ENCODE results near the gene PLIN3.
"Not testable (repeated sequence)": the region's sequence is repeated elsewhere in the genome, so short reads cannot be mapped to it uniquely, and the experiment has no call there.

PLIN3 gene

DNA sequence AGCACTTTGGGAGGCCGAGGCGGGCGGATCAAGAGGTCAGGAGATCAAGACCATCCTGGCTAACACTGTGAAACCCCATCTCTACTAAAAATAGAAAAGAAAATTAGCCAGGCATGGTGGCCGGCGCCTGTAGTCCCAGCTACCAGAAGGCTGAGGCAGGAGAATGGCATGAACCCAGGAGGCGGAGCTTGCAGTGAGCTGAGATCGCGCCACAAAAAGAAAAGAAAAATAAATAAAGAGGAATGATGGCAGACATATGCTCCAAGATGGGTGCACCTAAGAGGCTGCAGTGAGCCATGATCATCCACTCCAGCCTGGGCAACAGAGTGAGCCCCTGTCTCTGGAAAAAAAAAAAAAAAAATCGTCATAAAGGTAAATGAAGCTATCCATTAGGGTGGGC lies 21.5 kb downstream of the PLIN3 start:
- not testable (repeated sequence) for DNase-seq (ENCODE audit: low read depth)

DNA sequence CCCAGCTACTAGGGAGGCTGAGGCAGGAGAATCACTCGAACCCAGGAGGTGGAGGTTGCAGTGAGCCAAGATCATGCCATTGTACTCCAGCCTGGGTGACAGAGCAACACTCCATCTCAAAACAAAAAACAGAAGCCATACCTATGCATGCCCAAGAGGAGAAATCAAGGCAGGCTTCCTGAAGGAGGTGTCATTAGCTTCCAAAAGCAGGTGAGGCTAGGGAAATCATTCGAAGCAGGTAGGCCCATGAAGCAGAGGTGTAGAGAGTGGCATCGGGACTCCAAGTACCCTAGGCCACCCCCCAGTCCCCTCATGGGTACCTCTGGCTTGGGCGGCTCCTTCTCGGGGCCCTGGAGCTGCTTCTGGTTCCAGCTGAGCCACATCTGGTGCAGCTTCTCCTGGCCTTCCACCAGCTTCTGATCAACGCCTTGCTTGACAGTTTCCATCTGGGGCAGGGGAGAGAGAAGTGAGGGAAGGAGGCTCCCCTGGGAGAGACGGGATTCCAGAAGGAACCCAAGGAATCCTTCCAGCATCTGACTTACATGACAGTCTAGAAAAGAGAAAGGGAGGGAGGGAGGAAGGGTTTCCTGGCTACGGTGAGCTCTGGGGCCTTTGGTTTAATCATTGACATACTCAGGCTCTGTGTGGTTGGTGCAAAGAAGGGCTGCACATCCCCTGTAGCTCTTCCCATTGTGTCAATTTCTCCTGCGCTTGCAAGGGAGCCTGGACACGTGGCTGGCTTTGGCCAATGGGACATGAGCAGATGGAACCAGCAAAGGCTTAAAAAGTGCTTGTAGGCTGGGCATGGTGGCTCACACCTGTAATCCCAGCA lies 22.9 kb downstream of the PLIN3 start:
- DNase-seq (ENCODE audit: low read depth): no peak

GRCh38 chr19:4843647-4843965 lies 23.9 kb downstream of the PLIN3 start:
- DNase-seq (ENCODE audit: low read depth): no peak

DNA sequence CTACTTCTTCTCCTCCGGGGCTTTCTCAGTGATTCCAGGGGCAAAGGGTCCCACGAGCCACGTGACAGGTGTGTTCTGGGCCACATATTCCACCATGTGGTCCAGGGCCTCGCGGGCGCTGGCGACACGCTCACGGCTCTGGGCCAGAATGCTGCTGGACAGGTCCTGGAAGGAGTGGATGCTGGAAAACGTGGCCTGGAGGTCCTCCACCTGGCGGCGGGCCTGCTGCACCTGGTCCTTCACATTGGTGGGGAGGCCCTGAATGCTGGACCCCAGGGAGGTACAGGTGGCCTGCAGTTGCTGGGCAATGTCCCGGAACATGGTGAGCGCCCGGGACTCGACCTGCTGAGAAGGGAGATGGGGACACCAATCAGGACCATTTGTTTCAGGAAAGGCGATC lies 28.3 kb downstream of the PLIN3 start:
- no peak for DNase-seq (ENCODE audit: low read depth)

DNA sequence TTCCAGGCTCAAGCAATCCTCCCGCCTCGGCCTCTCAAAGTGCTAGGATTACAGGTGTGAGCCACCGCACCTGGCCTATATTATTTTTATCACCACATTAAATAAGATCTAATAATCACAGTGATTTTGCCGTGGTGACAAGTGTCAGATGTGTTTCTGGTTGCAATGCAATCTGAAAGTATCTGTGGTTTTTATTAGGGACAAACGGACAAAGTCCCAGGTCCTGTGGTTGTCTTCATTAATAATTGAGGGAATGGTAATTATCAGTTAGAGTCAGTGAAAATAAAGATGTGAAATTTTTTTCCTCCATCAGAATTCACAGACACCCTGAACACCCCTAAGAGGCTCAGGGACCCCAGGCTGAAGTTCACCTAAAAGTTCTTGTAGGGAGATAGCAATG lies 34.7 kb downstream of the PLIN3 start:
- DNase-seq (ENCODE audit: low read depth): no peak

- not testable (repeated sequence) for DNase-seq (ENCODE audit: low read depth)
Observed at GRCh38 chr19:4831979-4832340, 35.5 kb downstream of the PLIN3 start.

DNA sequence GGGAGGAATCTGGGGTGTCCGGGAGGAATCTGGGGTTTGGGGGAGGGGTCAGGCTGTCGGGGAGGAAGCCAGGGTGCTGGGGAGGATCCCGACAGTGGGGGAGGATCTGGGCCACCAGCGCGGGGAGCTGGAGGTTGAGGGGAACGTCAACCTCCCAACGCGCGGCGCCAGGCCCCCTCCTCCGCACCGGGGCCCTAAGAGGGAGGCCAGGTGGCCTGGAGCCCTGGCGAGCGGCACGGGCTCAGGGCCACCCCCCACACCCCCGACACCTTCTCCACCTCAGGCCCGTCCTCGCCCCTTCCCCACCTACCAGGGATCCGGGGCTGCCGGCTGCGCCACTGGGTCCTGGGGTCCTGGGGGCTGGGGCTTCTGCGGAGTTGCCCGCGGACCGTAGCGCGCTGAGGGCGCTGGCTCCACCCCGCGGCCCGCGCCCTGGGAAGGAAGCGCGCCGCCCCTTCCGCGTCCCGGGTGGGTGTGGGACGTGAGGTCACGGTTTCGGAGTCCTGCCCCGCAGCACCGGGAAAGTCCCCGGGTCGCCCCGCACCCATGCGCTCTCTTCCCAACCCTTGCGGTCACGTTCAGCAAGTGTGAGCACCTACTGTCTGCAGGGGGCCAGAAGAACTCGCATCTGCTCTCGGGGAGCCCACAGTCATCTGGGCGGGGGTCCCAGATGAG lies 36.0 kb downstream of the PLIN3 start, which contains the start of gene TICAM1:
TSS of gene TICAM1 (minus strand) at position 409 of the 675 bp plus-strand sequence. CDS start 13,335 bp downstream, outside the sequence.
- peak; percentile 74 for DNase-seq (ENCODE audit: low read depth)

GRCh38 chr19:4830768-4831265 lies 36.6 kb downstream of the PLIN3 start:
- no peak for DNase-seq (ENCODE audit: low read depth)

DNA sequence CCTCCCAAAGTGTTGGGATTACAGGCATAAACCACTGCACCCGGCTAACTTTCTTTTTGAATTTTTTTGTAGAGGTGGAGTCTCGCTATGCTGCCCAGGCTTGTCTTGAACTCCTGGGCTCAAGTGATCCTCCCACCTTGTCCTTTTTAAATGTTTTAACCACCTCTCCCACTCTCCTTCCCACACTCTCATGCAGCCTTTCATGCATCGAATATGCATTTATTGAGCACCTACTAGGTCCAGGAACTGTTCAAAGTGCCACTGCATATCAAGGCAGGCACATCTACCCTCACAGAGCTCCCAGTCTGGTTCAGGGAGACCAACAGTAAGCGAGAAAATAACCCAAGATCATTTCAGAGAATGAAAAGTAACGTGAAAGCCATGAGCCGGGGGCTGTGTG lies 37.1 kb downstream of the PLIN3 start:
- no peak for DNase-seq (ENCODE audit: low read depth)

- DNase-seq (ENCODE audit: low read depth): no peak
Observed at GRCh38 chr19:4829001-4829712, 38.3 kb downstream of the PLIN3 start.

- DNase-seq (ENCODE audit: low read depth): no peak
Observed at GRCh38 chr19:4823577-4823976, 43.9 kb downstream of the PLIN3 start.

DNA sequence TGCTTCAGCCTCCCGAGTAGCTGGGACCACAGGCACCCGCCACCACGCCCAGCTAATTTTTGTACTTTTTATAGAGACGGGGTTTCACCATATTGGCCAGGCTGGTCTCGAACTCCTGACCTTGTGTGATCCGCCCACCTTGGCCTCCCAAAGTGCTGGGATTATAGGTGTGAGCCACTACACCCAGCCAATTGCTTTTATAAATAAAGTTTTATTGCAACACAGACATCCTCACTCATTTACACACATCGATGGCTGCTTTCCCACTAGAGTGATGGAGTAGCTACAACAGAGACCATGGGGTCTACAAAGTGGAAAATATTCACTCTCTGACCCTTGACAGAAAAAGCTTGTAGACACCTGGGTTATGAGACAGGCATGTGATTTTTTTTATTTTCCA lies 45.1 kb downstream of the PLIN3 start:
- DNase-seq (ENCODE audit: low read depth): not testable (repeated sequence)

GRCh38 chr19:4821265-4821664 lies 46.2 kb downstream of the PLIN3 start:
- no peak for DNase-seq (ENCODE audit: low read depth)

GRCh38 chr19:4817467-4818277 lies 49.8 kb downstream of the PLIN3 start:
- DNase-seq (ENCODE audit: low read depth): no peak

DNA sequence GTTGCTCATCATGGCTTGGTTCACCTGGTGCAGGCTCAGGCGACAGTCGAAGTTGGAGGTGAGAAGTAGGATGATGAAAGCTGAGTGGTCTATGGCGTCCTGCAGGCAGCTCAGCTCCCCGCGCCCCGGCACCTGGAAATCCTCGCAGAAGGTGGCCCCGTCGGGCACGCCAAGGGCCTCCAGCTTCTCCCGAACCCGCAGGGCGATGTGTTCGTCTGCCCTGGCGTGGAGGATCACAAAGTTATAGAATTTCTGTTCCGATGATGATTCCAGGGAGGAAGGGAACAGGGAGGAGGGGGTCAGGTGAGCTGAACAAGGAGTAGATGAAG lies 50.6 kb downstream of the PLIN3 start:
- DNase-seq (ENCODE audit: low read depth): no peak

DNA sequence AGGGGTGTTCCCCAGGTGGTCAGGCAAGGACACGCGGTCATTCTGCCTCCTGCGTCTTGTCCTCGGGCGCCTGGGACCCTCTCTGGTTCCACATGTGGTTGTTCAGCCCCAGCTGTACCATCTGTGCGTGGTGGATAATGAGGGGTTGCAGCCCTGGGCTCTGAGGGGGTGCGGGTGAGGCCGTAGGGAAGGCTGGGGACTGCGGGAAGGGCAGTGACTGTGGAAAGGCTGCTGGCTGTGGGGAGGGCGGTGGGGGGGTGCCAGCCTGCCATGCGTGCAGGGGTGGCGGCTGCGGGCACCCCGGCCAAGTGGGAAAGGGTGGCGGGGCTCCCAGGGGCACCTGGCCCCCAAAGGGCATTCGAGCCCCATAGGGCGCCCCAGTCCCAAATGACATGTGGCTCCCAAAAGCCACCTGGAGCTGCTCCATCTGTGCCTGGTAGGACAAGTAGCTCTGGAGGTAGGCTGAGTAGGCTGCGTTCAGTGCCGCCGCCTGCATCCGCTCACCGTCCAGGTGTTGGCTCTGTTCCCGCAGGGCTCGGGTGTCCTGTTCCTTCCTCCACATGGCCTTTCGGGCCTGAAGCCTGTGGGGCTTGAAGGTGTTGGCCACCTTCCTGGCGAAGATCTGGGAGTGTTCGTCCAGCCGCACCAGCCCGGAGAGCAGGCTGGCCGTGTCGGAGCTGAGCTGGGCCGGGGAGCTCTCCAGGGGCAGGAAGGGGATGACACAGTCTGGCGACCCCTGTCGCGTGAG lies 51.1 kb downstream of the PLIN3 start:
- DNase-seq (ENCODE audit: low read depth): no peak

DNA sequence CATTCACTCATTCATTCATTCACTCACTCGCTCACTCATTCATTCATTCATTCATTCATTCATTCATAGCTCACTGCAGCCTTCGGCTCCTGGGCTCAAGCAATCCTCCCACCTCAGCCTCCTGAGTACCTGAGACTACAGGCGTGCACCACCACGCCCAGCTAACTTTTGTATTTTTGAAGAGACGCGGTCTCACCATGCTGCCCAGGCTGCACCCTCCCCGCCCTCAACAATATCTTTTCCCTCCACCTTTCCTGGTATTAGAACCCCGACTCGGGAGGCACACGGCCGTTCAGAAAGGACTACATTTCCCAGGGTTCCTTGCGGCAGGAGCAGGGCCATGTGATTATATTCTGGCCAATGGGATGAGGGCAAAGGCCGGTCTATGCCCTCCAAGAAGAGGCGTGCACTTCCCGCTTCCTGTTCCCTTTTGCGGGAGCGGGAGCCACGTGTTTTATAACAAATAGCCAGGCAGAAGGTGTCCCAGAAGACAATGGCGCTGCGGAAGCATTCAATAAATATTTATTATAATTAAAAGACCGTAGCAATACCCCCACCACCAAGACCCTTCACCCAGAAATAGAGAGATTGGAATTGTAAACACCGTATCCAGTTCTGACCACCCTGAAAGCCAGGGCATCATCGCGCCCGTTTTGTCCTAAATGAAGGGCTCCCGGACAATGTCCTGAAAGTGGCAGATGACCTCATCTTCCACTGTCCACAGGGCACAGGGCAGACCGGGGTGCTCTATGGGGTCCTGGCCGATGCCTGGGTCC lies 51.9 kb downstream of the PLIN3 start:
- peak; percentile 68 for DNase-seq (ENCODE audit: low read depth)

DNA sequence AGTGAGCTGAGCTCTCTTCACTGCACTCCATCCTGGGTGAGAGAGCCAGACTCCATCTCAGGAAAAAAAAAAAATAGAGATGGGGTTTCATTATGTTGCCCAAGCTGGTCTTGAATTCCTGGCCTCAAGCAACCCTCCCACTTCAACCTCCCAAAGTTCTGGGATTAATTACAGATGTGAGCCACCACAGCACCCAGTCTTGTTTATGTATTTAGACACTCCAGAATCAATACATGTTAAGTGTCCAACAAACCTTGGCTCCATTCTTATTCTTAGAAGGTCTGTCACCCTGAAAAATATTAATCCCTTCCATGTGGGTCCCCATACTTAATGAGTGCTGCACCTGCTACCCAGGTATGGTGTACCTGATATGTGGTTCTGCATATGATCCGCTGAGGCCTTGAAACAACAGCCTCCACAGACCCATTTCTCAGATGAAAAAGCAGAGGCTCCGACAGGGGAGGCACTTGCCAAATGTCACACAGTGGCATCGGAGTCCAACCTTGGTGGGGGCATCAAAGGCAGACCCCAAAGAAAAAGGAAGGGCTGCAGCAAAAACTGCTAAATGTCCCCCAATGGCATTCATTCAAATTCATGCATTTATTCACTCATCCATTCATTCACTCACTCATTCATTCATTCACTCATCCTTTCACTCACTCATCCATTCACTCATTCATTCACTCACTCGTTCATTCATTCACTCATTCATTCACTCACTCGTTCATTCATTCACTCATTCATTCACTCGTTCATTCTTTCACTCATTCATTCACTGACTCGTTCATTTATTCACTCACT lies 52.6 kb downstream of the PLIN3 start:
- DNase-seq (ENCODE audit: low read depth): no peak

GRCh38 chr19:4811328-4812131 lies 55.9 kb downstream of the PLIN3 start:
- peak; percentile 79 for DNase-seq (ENCODE audit: low read depth)

Measured in T follicular helper cell (primary cell).